OCI-LY1 (cell line): ENCODE results near the gene CSNK2A2.
A peak's percentile ranks its signal among the peaks of the same experiment; 100 is the strongest.

Experiments
- H2AFZ ChIP-seq: fragments of 200-600 bp; sonication (generic), shearing (Covaris generic); 2 replicates; pipeline ENCODE4 v1.6.0; 2014; ENCODE audit warnings: antibody characterized with exemption, mild to moderate bottlenecking, low read length
- H3F3A ChIP-seq: fragments of 200-600 bp; sonication (generic), shearing (Covaris generic); 2 replicates; pipeline ENCODE4 v1.6.0; 2014; ENCODE audit warnings: mild to moderate bottlenecking, antibody characterized with exemption, low read length, moderate library complexity; ENCODE audit not compliant: insufficient read depth
- H3K27ac ChIP-seq: fragments of 200-600 bp; sonication (generic); 2 replicates; pipeline ENCODE4 v1.5.1; 2014; ENCODE audit warnings: low read length, mixed run types, mild to moderate bottlenecking, low read depth; ENCODE audit not compliant: poor library complexity, severe bottlenecking
- H3K27me3 ChIP-seq: fragments of 200-600 bp; sonication (generic); 2 replicates; pipeline ENCODE4 v1.6.0; 2014; ENCODE audit warnings: antibody characterized with exemption, mild to moderate bottlenecking, low read length, moderate library complexity; ENCODE audit not compliant: insufficient read depth
- H3K36me3 ChIP-seq: fragments of 200-600 bp; sonication (generic); 2 replicates; pipeline ENCODE4 v1.6.1; 2014; ENCODE audit warnings: mild to moderate bottlenecking, antibody characterized with exemption, low read length, moderate library complexity, mixed read lengths; ENCODE audit not compliant: insufficient read depth
- H3K4me1 ChIP-seq: fragments of 200-600 bp; sonication (generic); 2 replicates; pipeline ENCODE4 v1.5.1; 2014; ENCODE audit warnings: mild to moderate bottlenecking, low read length, moderate library complexity; ENCODE audit not compliant: insufficient read depth, severe bottlenecking
- H3K4me2 ChIP-seq: fragments of 200-600 bp; sonication (generic), shearing (Covaris generic); 2 replicates; pipeline ENCODE4 v1.6.1; 2014; ENCODE audit warnings: low read length
- H3K4me3 ChIP-seq: fragments of 200-600 bp; sonication (generic); 2 replicates; pipeline ENCODE4 v1.5.1; 2014; ENCODE audit warnings: low read length, low read depth, mild to moderate bottlenecking, mixed read lengths; ENCODE audit not compliant: poor library complexity, severe bottlenecking
- H3K79me2 ChIP-seq: fragments of 200-600 bp; shearing (Covaris generic); 2 replicates; pipeline ENCODE4 v1.6.1; 2016; ENCODE audit warnings: mixed run types, low read length, mixed read lengths; ENCODE audit not compliant: insufficient read depth
- H3K9ac ChIP-seq: fragments of 200-600 bp; sonication (generic), shearing (Covaris generic); 2 replicates; pipeline ENCODE4 v1.6.1; 2014; ENCODE audit warnings: mild to moderate bottlenecking, low read length, mixed read lengths
- H3K9me2 ChIP-seq: fragments of 200-600 bp; sonication (generic), shearing (Covaris generic); 2 replicates; pipeline ENCODE4 v1.6.1; 2014; ENCODE audit warnings: low read depth, mild to moderate bottlenecking, low read length, mixed read lengths
- H3K9me3 ChIP-seq: fragments of 200-600 bp; shearing (Covaris generic); 2 replicates; pipeline ENCODE4 v1.6.1; 2014; ENCODE audit warnings: low read length, mixed read lengths
- H4K20me1 ChIP-seq: fragments of 200-600 bp; sonication (generic), shearing (Covaris generic); 2 replicates; pipeline ENCODE4 v1.6.0; 2016; ENCODE audit warnings: mild to moderate bottlenecking, low read length; ENCODE audit not compliant: insufficient read depth
- EZH2 ChIP-seq: fragments of 200-600 bp; sonication (generic), shearing (Covaris generic); IDR thresholded peaks from 2 replicates; pipeline ENCODE4 v1.8.0; 2017; ENCODE audit warnings: borderline replicate concordance, mixed run types, mild to moderate bottlenecking, antibody characterized with exemption, low read length, moderate library complexity, mixed read lengths
- TF ChIP-seq, protein P1 (sequence below): fragments of 200-600 bp; sonication (generic), shearing (Covaris generic); IDR thresholded peaks from 2 replicates; pipeline ENCODE4 v1.5.1; 2017; ENCODE audit warnings: mild to moderate bottlenecking, antibody characterized with exemption, low read length, moderate library complexity, mixed read lengths

The CSNK2A2 gene

DNA sequence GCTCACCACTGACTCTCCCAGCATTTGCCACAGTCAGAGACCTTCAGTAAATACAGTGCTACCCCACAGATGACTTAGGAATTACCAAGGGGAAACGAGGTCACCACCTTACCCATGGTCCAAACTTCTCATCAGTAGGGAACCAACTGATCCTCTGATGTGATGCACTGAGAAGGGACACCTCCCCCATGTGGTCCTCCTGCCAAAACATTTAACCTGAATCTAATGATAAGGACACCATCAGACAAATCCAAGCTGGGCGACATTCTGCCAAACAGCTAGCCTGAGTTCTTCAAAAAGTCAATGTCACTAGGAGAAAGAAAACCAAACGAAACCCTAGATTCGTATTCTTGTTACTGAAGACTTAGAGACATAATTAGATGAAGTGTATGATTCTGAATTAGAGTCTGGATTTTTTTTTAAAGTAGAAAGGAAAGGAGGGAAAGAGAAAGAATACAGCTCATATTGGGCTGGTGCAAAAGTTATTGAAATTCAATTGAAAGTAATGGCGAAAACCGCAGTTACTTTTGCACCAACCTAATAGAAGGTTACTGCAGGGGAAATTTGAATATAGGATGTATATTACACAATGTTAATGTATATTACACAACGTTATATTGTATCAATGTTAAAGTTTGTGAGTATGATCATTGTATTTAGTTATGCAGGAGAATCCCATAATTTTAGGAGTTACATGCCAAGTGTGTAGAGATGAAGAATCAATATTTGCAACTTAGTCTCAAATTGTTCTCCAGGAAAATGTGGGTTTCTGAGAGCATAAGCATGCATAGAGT, 2.3 kb upstream of the CSNK2A2 start:
- no peaks in the 10 kb centered on the region for H4K20me1 ChIP-seq
- no peak overlapping the region for H3K4me3 ChIP-seq
- no peaks in the 10 kb centered on the region for H3F3A ChIP-seq
- no peaks in the 10 kb centered on the region for H3K9me2 ChIP-seq
- no peaks in the 10 kb centered on the region for H3K9me3 ChIP-seq
- peaks cover 12% of the 10 kb centered on the region; the same call in 1 of the 2 replicates for H3K36me3 ChIP-seq
- no peak for TF ChIP-seq EZH2
- no peak overlapping the region for H3K9ac ChIP-seq
- H3K4me2 ChIP-seq: no peak overlapping the region
- H3K79me2 ChIP-seq: no peaks in the 10 kb centered on the region; the same call in 1 of the 2 replicates
- H3K27me3 ChIP-seq: peaks cover 10% of the 10 kb centered on the region; the same call in 1 of the 2 replicates
- H2AFZ ChIP-seq: no peak overlapping the region
- H3K4me1 ChIP-seq: peaks cover 14% of the 10 kb centered on the region
- no peak overlapping the region for H3K27ac ChIP-seq

DNA sequence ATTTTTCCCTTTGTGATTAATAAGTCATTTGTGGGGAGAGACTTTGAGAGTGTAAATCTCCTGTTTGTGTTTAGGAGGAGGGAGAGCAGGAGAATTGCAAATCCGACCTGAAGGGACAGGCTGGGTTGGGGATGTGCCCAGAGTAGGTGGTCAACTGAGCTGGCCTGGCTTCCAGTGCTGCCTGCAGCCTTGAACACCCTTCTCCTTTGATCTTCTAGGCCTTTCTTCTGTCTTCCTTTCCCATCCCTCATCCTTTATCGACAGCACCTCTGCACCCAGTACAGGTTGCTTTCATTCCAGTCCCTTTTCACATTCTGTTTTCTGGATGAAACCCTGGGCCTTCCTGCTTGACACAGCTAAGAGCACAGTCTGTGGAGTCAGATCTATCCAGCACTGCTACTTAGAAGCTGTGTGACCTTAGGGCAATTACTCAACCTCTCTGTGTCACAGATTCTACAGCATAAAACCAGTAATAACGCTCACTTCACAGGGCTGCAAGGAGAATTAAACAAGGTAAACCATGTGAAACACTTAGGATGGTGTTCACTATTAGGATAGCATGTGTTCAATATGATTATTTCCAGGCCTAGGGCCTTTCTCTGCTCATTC, 1.0 kb upstream of the CSNK2A2 start:
- peaks cover 14% of the 10 kb centered on the region for H3K4me1 ChIP-seq
- no peaks in the 10 kb centered on the region for H4K20me1 ChIP-seq
- H3K4me2 ChIP-seq: no peak overlapping the region
- H3F3A ChIP-seq: no peaks in the 10 kb centered on the region
- no peak overlapping the region for H3K9ac ChIP-seq
- H3K27ac ChIP-seq: no peak overlapping the region
- H3K9me3 ChIP-seq: no peaks in the 10 kb centered on the region
- no peaks in the 10 kb centered on the region; the same call in none of the 2 replicates for H3K79me2 ChIP-seq
- TF ChIP-seq, protein P1, sequence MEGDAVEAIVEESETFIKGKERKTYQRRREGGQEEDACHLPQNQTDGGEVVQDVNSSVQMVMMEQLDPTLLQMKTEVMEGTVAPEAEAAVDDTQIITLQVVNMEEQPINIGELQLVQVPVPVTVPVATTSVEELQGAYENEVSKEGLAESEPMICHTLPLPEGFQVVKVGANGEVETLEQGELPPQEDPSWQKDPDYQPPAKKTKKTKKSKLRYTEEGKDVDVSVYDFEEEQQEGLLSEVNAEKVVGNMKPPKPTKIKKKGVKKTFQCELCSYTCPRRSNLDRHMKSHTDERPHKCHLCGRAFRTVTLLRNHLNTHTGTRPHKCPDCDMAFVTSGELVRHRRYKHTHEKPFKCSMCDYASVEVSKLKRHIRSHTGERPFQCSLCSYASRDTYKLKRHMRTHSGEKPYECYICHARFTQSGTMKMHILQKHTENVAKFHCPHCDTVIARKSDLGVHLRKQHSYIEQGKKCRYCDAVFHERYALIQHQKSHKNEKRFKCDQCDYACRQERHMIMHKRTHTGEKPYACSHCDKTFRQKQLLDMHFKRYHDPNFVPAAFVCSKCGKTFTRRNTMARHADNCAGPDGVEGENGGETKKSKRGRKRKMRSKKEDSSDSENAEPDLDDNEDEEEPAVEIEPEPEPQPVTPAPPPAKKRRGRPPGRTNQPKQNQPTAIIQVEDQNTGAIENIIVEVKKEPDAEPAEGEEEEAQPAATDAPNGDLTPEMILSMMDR: no peak
- no peak for TF ChIP-seq EZH2
- H3K36me3 ChIP-seq: peaks cover 25% of the 10 kb centered on the region; the same call in 1 of the 2 replicates
- no peaks in the 10 kb centered on the region for H3K9me2 ChIP-seq
- H2AFZ ChIP-seq: 0 out of 2 replicates have a peak overlapping the region, but pooled peaks have one; percentile 78
- no peak overlapping the region for H3K4me3 ChIP-seq
- H3K27me3 ChIP-seq: peaks cover 10% of the 10 kb centered on the region; the same call in 1 of the 2 replicates

DNA sequence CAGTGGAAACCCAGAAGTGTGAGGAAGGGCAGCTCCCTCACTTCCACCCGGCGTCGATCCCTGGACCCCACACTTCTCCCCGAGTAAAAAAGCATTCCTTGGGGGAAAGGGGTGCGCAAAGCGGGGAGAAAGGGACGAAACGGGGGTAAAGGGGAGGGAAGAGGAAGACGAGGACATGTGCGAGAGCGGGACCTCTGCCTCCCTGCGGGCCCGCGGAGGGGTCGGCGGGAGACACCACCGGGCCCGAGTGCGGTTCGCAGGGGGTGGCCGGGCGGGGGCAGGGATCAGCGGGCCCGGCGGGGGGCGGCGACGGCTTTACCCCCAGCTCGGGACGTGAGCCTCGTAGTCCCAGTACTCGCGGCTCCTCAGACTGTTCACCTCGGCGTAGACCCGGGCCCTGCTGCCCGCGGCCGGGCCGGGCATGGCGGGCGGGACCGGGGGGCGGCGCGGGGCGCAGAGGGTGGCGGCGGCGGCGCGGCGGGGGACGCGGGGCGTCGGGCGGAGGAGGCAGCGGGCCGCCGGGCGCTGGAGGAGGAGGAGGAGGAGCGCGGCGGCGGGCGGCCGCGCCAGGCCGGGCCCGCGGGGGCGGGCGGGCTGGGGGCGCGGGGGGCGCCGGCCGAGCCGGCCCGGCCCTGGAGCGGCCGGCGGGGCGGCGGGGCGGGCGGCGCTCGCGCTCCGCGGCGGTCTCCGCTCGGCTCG, 443 bp downstream of the CSNK2A2 start:
- H3K27me3 ChIP-seq: peaks cover 5% of the 10 kb centered on the region; the same call in 1 of the 2 replicates
- H3K79me2 ChIP-seq: no peaks in the 10 kb centered on the region; the same call in none of the 2 replicates
- H3K4me2 ChIP-seq: peak overlapping the region; percentile 90
- H3K4me3 ChIP-seq: peak overlapping the region; percentile 97
- TF ChIP-seq, protein P1: no peak
- no peak for TF ChIP-seq EZH2
- no peaks in the 10 kb centered on the region for H3F3A ChIP-seq
- H3K9me3 ChIP-seq: no peaks in the 10 kb centered on the region
- peaks cover 39% of the 10 kb centered on the region for H3K36me3 ChIP-seq
- H3K9ac ChIP-seq: peak overlapping the region; percentile 91
- no peaks in the 10 kb centered on the region for H4K20me1 ChIP-seq
- H2AFZ ChIP-seq: no peak overlapping the region
- no peak overlapping the region for H3K27ac ChIP-seq
- H3K4me1 ChIP-seq: peaks cover 14% of the 10 kb centered on the region
- H3K9me2 ChIP-seq: no peaks in the 10 kb centered on the region
